GM19463 (cell line): Measurements from ENCODE around the gene EFEMP1.
"Not testable (repeated sequence)": the region's sequence is repeated elsewhere in the genome, so short reads cannot be mapped to it uniquely, and the experiment has no call there.

ENCODE experiments used
- ATAC-seq: cut with Tn5 transposase; IDR thresholded peaks from one replicate; pipeline ENCODE4 v1.9.1; 2021; ENCODE audit warnings: mild to moderate bottlenecking, moderate library complexity; ENCODE audit not compliant: unreplicated experiment

EFEMP1 gene

DNA sequence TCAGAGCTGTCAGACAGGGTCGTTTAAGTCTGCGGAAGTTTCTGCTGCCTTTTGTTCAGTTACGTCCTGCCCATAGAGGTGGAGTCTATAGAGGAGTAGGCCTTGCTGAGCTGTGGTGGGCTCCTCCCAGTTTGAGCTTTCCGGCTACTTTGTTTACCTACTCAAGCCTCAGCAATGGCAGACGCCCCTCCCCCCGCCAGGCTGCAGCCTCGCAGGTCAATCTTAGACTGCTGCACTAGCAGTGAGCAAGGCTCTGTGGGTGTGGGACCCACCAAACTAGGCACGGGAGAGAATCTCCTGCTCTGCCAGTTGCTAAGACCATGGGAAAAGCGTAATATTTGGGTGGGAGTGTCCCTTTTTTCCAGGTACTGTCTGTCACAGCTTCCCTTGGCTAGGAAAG lies 86.5 kb downstream of the EFEMP1 start:
- ATAC-seq = no peak

DNA sequence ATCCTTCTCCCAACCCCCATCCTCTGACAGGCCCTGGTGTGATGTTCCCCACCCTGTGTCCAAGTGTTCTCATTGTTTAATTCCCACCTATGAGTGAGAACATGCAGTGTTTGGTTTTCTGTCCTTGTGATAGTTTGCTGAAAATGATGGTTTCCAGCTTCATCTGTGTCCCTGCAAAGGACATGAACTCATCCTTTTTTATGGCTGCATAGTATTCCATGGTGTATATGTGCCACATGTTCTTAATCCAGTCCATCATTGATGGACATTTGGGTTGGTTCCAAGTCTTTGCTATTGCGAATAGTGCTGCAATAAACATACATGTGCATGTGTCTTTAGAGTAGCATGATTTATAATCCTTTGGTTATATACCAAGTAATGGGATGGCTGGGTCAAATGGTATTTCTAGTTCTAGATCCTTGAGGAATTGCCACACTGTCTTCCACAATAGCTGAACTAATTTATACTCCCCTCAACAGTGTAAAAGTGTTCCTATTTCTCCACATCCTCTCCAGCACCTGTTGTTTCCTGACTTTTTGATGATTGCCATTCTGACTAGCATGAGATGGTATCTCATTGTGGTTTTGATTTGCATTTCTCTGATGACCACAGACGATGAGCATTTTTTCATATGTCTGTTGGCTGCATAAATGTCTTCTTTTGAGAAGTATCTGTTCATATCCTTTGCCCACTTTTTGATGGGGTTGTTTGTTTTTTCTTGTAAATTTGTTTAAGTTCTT lies 91.7 kb downstream of the EFEMP1 start:
- not testable (repeated sequence) for ATAC-seq

DNA sequence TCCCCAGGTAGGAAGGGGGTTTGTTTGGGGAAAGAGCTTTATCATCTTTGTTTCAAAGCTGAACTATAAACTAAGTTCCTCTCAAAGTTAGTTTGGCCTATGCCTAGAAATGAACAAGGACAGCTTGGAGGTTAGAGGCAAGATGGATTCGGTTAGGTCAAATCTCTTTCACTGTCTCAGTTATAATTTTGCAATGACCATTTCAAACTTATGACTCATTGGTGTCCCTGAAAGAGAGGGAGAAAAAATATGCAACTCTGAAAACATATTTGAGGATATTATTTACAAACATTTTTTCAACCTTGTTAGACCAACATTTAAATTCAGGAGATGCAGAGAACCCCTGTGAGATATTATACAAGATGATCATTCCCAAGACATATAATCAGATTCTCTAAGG lies 95.7 kb downstream of the EFEMP1 start:
- no peak for ATAC-seq

DNA sequence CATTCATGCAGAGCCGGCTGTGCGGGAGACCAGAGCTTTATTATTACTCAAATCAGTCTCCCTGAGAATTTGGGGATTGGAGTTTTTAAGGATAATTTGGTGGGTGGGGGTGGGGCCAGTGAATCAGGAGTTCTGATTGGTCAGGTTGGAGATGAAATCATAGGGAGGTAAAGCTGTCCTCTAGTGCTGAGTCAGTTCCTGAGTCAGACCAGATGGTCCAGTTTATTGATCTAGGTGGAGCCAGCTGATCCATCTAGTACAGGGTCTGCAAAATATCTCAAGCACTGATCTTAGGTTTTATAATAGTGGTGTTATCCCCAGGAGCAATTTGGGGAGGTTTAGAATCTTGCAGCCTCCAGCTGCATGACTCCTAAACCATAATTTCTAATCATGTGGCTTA lies 96.2 kb downstream of the EFEMP1 start:
- ATAC-seq = not testable (repeated sequence)

DNA sequence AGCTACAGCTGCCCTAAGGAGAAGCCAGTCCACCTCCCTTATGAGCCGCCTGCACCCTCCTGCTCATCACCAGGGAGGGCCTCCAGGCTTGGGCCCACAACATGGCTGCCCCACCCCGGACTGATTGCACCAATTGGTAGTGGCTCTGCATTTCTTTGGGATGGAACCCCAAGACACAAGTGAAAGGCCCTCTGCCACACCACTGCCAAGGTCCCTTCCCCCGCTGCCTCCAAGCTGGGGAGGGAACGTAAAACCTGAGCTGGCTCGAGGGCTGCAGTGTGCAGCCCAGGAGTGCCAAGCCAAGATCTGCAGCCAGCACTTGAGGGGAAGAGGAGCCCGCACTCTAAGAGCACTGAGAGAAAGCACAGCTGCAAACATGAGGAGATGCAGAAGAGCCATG lies 97.3 kb downstream of the EFEMP1 start:
- ATAC-seq = no peak

- ATAC-seq = no peak
Measured at GRCh38 chr2:55824551-55825096, 99.0 kb downstream of the EFEMP1 start.
